T-helper 2 cell treated with Interferon-gamma antibody and Interleukin-4, amounts not matched to agents 100 ng/mL and 5 ng/mL, for 36 hours (primary cell): ENCODE results near the gene PLA2G4E. TPM values are rescaled to one million over a fixed set of nuclear protein-coding genes. Genes with fewer than 3 reads are reported as not detected.

Experiments
- intact Hi-C: fragments of 100-400 bp; cut with micrococcal nuclease; formaldehyde crosslinking; loops from one replicate; pipeline ENCODE4 v1.15.1; 2023
- total RNA-seq: library from RNA; stranded (reverse); gene quantifications from 2 replicates; pipeline ENCODE4 v1.2.3, GENCODE V29; 2022

PLA2G4E gene
- not detected in 2 replicates for total RNA-seq

GRCh38 chr15:42020713-42021273 is at the start of gene PLA2G4E:
Gene PLA2G4E (minus strand): TSS chr15:42021042. CDS start chr15:42021030, 12 bp downstream.
- intact Hi-C loops: no loop called here

GRCh38 chr15:42070279-42070975 is 49.6 kb upstream of the PLA2G4E start:
- intact Hi-C loops: no loop called here

- intact Hi-C loops: loop anchor here (5.0 kb wide), 1 partner anchor 63 kb away; no protein-coding TSS in a partner anchor
Observed at GRCh38 chr15:42069496-42070278, 48.8 kb upstream of the PLA2G4E start.

GRCh38 chr15:42069025-42069424 is 48.2 kb upstream of the PLA2G4E start:
- intact Hi-C loops: loop anchor here (5.0 kb wide), 1 partner anchor 63 kb away; no protein-coding TSS in a partner anchor

GRCh38 chr15:42068601-42069000 is 47.8 kb upstream of the PLA2G4E start:
- intact Hi-C loops: loop anchor here (5.0 kb wide), 1 partner anchor 64 kb away; no protein-coding TSS in a partner anchor

GRCh38 chr15:42066764-42067415 is 46.0 kb upstream of the PLA2G4E start:
- intact Hi-C loops: loop anchor here (5.0 kb wide), 1 partner anchor 65 kb away; no protein-coding TSS in a partner anchor

- intact Hi-C loops: loop anchor here (5.0 kb wide), 1 partner anchor 67 kb away; no protein-coding TSS in a partner anchor
Observed at GRCh38 chr15:42065468-42065867, 44.6 kb upstream of the PLA2G4E start.

- intact Hi-C loops: loop anchor here (5.0 kb wide), 1 partner anchor 67 kb away; no protein-coding TSS in a partner anchor
Observed at GRCh38 chr15:42065033-42065432, 44.2 kb upstream of the PLA2G4E start.

GRCh38 chr15:42064271-42064670 is 43.4 kb upstream of the PLA2G4E start:
- intact Hi-C loops: no loop called here

GRCh38 chr15:42063122-42063848 is 42.4 kb upstream of the PLA2G4E start:
- intact Hi-C loops: no loop called here

- intact Hi-C loops: no loop called here
Observed at GRCh38 chr15:42062284-42062806, 41.5 kb upstream of the PLA2G4E start.

- intact Hi-C loops: no loop called here
Observed at GRCh38 chr15:42060797-42061196, 40.0 kb upstream of the PLA2G4E start.

GRCh38 chr15:42060477-42060763 is 39.6 kb upstream of the PLA2G4E start:
- intact Hi-C loops: no loop called here

- intact Hi-C loops: loop anchor here (1.0 to 2.0 kb wide), 2 partner anchors 71 to 287 kb away; no protein-coding TSS in a partner anchor
Observed at GRCh38 chr15:42059661-42060476, 39.0 kb upstream of the PLA2G4E start.

- intact Hi-C loops: loop anchor here (1.0 to 2.0 kb wide), 2 partner anchors 69 to 286 kb away; no protein-coding TSS in a partner anchor
Observed at GRCh38 chr15:42058791-42059190, 37.9 kb upstream of the PLA2G4E start.

GRCh38 chr15:42057799-42058646 is 37.2 kb upstream of the PLA2G4E start:
- intact Hi-C loops: loop anchor here (2.0 kb wide), 1 partner anchor 285 kb away; no protein-coding TSS in a partner anchor

- intact Hi-C loops: no loop called here
Observed at GRCh38 chr15:42056934-42057798, 36.3 kb upstream of the PLA2G4E start.

GRCh38 chr15:42053914-42054313 is 33.1 kb upstream of the PLA2G4E start:
- intact Hi-C loops: no loop called here
